HG03520 (cell line): ENCODE results near the gene UBE2M.
"Not testable (repeated sequence)": the region's sequence is repeated elsewhere in the genome, so short reads cannot be mapped to it uniquely, and the experiment has no call there.

Experiments
- ATAC-seq: cut with Tn5 transposase; IDR thresholded peaks from one replicate; pipeline ENCODE4 v1.9.1; 2021; ENCODE audit warnings: mild to moderate bottlenecking, moderate library complexity; ENCODE audit not compliant: unreplicated experiment

Gene UBE2M

GRCh38 chr19:58513694-58514563, 44.5 kb downstream of the UBE2M start:
- peak; percentile 61 for ATAC-seq

GRCh38 chr19:58513213-58513693, 45.2 kb downstream of the UBE2M start:
- no peak for ATAC-seq

GRCh38 chr19:58511353-58512208, 46.8 kb downstream of the UBE2M start, which contains the start of gene SLC27A5:
TSS of gene SLC27A5 (minus strand) at chr19:58511992. CDS start at chr19:58511955, 37 bp downstream.
- no peak for ATAC-seq

- ATAC-seq, result no peak
These were observed 48.1 kb downstream of the UBE2M start for GRCh38 chr19:58510084-58510862.

- ATAC-seq, result no peak
These were observed 48.7 kb downstream of the UBE2M start for GRCh38 chr19:58509731-58510083.

DNA sequence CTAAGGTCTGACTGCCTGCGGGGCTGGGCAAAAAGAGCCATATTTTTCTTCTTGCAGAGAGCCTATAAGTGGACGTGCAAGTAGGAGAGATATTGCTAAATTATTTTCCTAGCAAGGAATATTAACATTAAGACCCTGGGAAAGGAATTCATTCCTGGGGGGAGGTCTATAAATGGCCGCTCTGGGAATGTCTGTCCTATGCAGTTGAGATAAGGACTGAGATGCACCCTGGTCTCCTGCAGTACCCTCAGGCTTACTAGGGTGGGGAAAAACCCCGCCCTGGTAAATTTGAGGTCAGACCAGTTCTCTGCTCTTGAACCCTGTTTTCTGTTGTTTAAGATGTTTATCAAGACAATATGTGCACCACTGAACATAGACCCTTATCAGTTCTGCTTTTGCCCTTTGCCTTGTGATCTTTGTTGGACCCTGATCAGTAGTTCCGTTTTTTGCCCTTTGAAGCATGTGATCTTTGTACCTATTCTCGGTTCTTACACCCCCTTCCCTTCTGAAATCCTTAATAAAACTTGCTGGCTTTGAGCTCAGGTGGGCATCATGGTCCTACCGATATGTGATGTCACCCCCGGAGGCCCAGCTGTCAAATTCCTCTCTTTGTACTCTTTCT, 50.7 kb downstream of the UBE2M start:
- ATAC-seq, result not testable (repeated sequence)
